Measurements from ENCODE around the gene TRAPPC11.

DNA sequence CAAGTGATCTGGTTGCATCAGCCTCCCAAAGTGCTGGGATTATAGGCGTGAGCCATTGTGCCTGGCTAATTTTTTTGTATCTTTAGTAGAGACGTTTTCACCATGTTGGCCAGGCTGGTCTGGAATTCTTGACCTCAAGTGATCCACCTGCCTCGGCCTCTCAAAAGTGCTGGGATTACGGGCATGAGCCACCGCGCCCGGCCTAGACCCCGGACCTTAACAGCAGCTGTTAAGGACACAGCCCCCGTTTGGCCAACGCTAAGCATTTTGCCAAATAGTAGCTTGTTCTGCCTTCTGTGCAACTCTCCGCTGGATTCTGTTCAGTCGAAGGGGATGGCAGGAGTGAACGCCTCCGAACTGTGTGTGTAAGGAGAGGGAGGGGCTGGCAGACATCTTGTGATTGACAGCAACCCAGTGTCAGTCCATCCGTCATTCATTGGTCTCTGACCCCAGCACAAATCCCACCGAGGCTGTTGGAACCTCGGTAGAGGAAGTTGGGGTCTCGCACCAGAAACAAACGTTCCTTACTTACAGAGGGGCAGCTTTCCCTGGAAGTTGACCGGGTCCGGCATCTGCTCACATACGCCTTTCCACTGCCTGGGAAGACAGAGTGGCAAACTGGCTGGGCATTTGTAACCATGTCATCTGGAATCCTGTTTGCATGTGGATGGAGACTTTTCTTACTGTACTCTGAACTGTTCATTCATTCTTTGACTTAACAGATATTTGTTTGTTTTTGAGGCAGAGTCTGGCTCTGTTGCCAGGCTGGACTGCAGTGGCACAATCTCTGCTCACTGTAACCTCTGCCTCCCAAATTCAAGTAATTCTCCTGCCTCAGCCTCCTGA is 69.4 kb downstream of the TRAPPC11 start:
- no peak for TF ChIP-seq POLR2A (IDR thresholded peaks at IDR 0.05)
- TF ChIP-seq, protein P1, sequence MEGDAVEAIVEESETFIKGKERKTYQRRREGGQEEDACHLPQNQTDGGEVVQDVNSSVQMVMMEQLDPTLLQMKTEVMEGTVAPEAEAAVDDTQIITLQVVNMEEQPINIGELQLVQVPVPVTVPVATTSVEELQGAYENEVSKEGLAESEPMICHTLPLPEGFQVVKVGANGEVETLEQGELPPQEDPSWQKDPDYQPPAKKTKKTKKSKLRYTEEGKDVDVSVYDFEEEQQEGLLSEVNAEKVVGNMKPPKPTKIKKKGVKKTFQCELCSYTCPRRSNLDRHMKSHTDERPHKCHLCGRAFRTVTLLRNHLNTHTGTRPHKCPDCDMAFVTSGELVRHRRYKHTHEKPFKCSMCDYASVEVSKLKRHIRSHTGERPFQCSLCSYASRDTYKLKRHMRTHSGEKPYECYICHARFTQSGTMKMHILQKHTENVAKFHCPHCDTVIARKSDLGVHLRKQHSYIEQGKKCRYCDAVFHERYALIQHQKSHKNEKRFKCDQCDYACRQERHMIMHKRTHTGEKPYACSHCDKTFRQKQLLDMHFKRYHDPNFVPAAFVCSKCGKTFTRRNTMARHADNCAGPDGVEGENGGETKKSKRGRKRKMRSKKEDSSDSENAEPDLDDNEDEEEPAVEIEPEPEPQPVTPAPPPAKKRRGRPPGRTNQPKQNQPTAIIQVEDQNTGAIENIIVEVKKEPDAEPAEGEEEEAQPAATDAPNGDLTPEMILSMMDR (IDR thresholded peaks at IDR 0.05): no peak
